Transverse colon (tissue), 4 donors: ENCODE measurements around the gene ITGB2.

ENCODE experiments used
- POLR2A ChIP-seq: fragments of 450-650 bp; IDR thresholded peaks from one replicate; pipeline ENCODE4 v1.6.1; 2016; ENCODE audit warnings: antibody characterized with exemption, mild to moderate bottlenecking, moderate library complexity
- POLR2AphosphoS5 ChIP-seq, 3 donors: sonication (generic); formaldehyde crosslinking; IDR thresholded peaks; one replicate each; pipeline ENCODE4 v1.6.1; 2016; ENCODE audit warnings: antibody characterized with exemption in 3 of 3
- TF ChIP-seq, protein P1 (sequence below), 5 experiments: fragments of 200-600 bp in 3 of 5; fragments of 450-650 bp in 2 of 5; sonication (generic) in 3 of 5; IDR thresholded peaks; 1 replicate in 2 of 5; 2 replicates in 3 of 5; pipeline ENCODE4 v1.5.1; 2016 to 2017; ENCODE audit warnings: antibody characterized with exemption in 5 of 5, inconsistent platforms in 3 of 5, mild to moderate bottlenecking in 2 of 5, moderate library complexity in 1 of 5

DNA sequence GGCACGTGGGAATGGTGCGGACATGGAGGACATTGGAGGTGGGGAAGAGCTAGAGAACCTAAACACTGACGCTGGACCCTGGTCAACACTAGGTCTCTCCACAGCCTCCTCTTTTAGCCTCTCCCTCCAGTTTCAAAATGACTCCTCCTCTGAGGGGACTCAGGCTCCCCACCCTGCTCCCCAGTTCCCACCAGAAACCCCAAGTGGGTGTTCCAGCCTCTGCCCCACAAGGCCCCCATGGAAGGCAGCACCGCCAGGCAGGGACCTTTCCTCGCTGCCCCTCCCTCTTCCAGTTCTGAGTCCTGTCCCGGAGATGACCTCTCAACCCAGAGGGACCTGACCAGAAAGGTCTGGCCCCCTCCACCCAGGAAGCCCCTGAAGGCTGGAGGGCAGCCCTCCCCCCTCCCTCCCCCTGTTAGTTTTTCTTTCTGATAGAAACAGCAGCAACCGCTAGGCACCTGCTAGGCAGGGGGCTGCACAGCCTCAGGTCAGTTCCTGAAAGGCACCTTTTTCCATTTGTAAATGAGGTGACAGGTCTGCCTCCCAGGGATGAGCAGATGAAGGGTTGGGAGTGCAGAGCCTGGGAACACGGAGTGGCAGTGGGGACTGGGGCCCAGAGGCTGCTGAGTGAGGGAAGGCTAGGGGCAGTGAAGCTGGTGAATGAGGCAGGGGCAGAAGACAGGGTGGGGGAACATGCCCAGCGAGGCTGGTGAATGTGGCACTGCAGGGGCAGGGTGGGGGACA, 9.3 kb upstream of the ITGB2 start:
- TF ChIP-seq, protein P1, sequence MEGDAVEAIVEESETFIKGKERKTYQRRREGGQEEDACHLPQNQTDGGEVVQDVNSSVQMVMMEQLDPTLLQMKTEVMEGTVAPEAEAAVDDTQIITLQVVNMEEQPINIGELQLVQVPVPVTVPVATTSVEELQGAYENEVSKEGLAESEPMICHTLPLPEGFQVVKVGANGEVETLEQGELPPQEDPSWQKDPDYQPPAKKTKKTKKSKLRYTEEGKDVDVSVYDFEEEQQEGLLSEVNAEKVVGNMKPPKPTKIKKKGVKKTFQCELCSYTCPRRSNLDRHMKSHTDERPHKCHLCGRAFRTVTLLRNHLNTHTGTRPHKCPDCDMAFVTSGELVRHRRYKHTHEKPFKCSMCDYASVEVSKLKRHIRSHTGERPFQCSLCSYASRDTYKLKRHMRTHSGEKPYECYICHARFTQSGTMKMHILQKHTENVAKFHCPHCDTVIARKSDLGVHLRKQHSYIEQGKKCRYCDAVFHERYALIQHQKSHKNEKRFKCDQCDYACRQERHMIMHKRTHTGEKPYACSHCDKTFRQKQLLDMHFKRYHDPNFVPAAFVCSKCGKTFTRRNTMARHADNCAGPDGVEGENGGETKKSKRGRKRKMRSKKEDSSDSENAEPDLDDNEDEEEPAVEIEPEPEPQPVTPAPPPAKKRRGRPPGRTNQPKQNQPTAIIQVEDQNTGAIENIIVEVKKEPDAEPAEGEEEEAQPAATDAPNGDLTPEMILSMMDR (IDR thresholded peaks at IDR 0.05): no peak
- no peak for TF ChIP-seq POLR2AphosphoS5 (IDR thresholded peaks at IDR 0.05)
- TF ChIP-seq POLR2A: no peak
